GM12878 (cell line): Measurements from ENCODE around the gene MAGT1. TPM values are rescaled to one million over a fixed set of nuclear protein-coding genes. Genes with fewer than 3 reads are reported as not detected.
A peak's percentile ranks its signal among the peaks of the same experiment; 100 is the strongest.

ENCODE experiments used
- ATF7 ChIP-seq: fragments of 450-650 bp; IDR thresholded peaks from 2 replicates; pipeline ENCODE4 v1.6.1; 2016; ENCODE audit warnings: low read depth, mild to moderate bottlenecking
- BACH1 ChIP-seq: fragments of 450-650 bp; IDR thresholded peaks from 2 replicates; pipeline ENCODE4 v1.6.1; 2017; ENCODE audit warnings: mild to moderate bottlenecking, borderline replicate concordance
- BCL11A ChIP-seq: IDR thresholded peaks from 2 replicates; pipeline ENCODE4 v1.6.1; 2011; ENCODE audit warnings: low read depth, low read length
- BMI1 ChIP-seq: fragments of 450-650 bp; IDR thresholded peaks from 2 replicates; pipeline ENCODE4 v1.6.1; 2016; ENCODE audit warnings: mild to moderate bottlenecking, moderate library complexity, borderline replicate concordance
- CEBPB ChIP-seq, 2 experiments: fragments of 150-350 bp in 1 of 2; IDR thresholded peaks; 2 replicates each; pipeline ENCODE4 v1.6.1; 2012 to 2014; ENCODE audit warnings: low read depth in 2 of 2, low read length in 2 of 2, borderline replicate concordance in 1 of 2, inconsistent platforms in 1 of 2
- CHD1 ChIP-seq: IDR thresholded peaks from 2 replicates; pipeline ENCODE4 v1.6.1; 2012; ENCODE audit warnings: low read depth, low read length, improper control_type of control experiment
- CHD2 ChIP-seq: IDR thresholded peaks from 2 replicates; pipeline ENCODE4 v1.6.1; 2011; ENCODE audit warnings: low read depth, low read length, improper control_type of control experiment, borderline replicate concordance
- IRF4 ChIP-seq: IDR thresholded peaks from 2 replicates; pipeline ENCODE4 v1.6.1; 2011; ENCODE audit warnings: low read depth, low read length
- JUNB ChIP-seq: IDR thresholded peaks from 2 replicates; pipeline ENCODE4 v1.6.1; 2016; ENCODE audit warnings: antibody characterized with exemption, mild to moderate bottlenecking
- LARP7 ChIP-seq: fragments of 450-650 bp; IDR thresholded peaks from 2 replicates; pipeline ENCODE4 v1.6.1; 2017; ENCODE audit warnings: mild to moderate bottlenecking
- NFYB ChIP-seq: IDR thresholded peaks from 2 replicates; pipeline ENCODE4 v1.6.1; 2011; ENCODE audit warnings: low read depth, mild to moderate bottlenecking, low read length, improper control_type of control experiment, moderate library complexity; ENCODE audit not compliant: insufficient read depth
- NR2C1 ChIP-seq: fragments of 450-650 bp; IDR thresholded peaks from 2 replicates; pipeline ENCODE4 v1.6.1; 2017; ENCODE audit warnings: antibody characterized with exemption, mild to moderate bottlenecking, moderate library complexity
- NRF1 ChIP-seq: conservative IDR thresholded peaks from 2 replicates; pipeline ENCODE4 v1.6.1; 2011; ENCODE audit warnings: mild to moderate bottlenecking, low read depth, low read length, improper control_type of control experiment
- PAX5 ChIP-seq: IDR thresholded peaks from 2 replicates; pipeline ENCODE4 v1.6.1; 2011; ENCODE audit warnings: low read depth, low read length, borderline replicate concordance
- PML ChIP-seq: IDR thresholded peaks from 2 replicates; pipeline ENCODE4 v1.6.1; 2012; ENCODE audit warnings: low read length, inconsistent platforms
- RBBP5 ChIP-seq: fragments of 200-600 bp; sonication (generic); conservative IDR thresholded peaks from 2 replicates; pipeline ENCODE4 v1.6.1; 2016
- RELA ChIP-seq: fragments of 450-650 bp; IDR thresholded peaks from 2 replicates; pipeline ENCODE4 v1.8.0; 2014; ENCODE audit warnings: borderline replicate concordance; ENCODE audit not compliant: partially characterized antibody
- RFX5 ChIP-seq: IDR thresholded peaks from 2 replicates; pipeline ENCODE4 v1.6.1; 2011; ENCODE audit warnings: low read depth, low read length, improper control_type of control experiment
- SMC3 ChIP-seq: IDR thresholded peaks from 2 replicates; pipeline ENCODE4 v1.6.1; 2011; ENCODE audit warnings: low read length, improper control_type of control experiment, borderline replicate concordance
- SREBF1 ChIP-seq: IDR thresholded peaks from 2 replicates; pipeline ENCODE4 v1.6.1; 2012; ENCODE audit warnings: mild to moderate bottlenecking, low read length
- SUPT20H ChIP-seq: IDR thresholded peaks from 2 replicates; pipeline ENCODE4 v1.6.1; 2011; ENCODE audit warnings: low read depth, mild to moderate bottlenecking, low read length, moderate library complexity, borderline replicate concordance; ENCODE audit not compliant: control insufficient read depth
- TARDBP ChIP-seq: IDR thresholded peaks from 2 replicates; pipeline ENCODE4 v1.6.1; 2016; ENCODE audit warnings: borderline replicate concordance
- ZNF274 ChIP-seq: IDR thresholded peaks from one replicate; pipeline ENCODE4 v1.8.0; 2011; ENCODE audit not compliant: insufficient read length, insufficient read depth
- ZSCAN29 ChIP-seq: fragments of 450-650 bp; IDR thresholded peaks from 2 replicates; pipeline ENCODE4 v1.6.1; 2017; ENCODE audit warnings: mild to moderate bottlenecking, moderate library complexity
- polyA plus RNA-seq, 11 experiments: library from polyadenylated mRNA; depleted of rRNA in 4 of 11; unstranded in 6 of 11; stranded (reverse) in 5 of 11; fragments of >200 nt; fragmentation: Nextera tagmentation in 4 of 11; fragmentation: Illumina TruSeq in 1 of 11; extraction: Ambion mirVana in 4 of 11; extraction: Trizol in 1 of 11; gene quantifications; 1 replicate in 1 of 11; 2 replicates in 10 of 11; pipeline versions ENCODE4 v1.2.1 to v1.2.3, GENCODE V29; 2011 to 2016; ENCODE audit warnings: inconsistent platforms in 2 of 11, missing spikeins in 2 of 11, low read depth in 1 of 11
- total RNA-seq, 4 experiments: library from RNA; depleted of rRNA in 3 of 4; stranded (reverse); fragments of >200 nt in 3 of 4; fragmentation: Illumina TruSeq in 1 of 4; extraction: Trizol in 1 of 4; gene quantifications; 2 replicates each; pipeline versions ENCODE4 v1.2.1 to v1.2.3, GENCODE V29; 2013 to 2021
- TF ChIP-seq, protein P1 (sequence below): fragments of 450-650 bp; formaldehyde crosslinking; IDR thresholded peaks from 2 replicates; pipeline ENCODE4 v1.5.0; 2022; ENCODE audit warnings: mild to moderate bottlenecking, missing genetic modification characterization
- TF ChIP-seq, protein P2 (sequence below): fragments of 450-650 bp; IDR thresholded peaks from 2 replicates; pipeline ENCODE4 v1.6.1; 2016; ENCODE audit warnings: mild to moderate bottlenecking

Gene MAGT1
- total and polyA plus RNA-seq, 10 of the 15 experiments (the other 5 are each of a cell fraction or from before 2014, with no cell fraction given) = 28.0 to 59.1 (median 47.9) TPM

DNA sequence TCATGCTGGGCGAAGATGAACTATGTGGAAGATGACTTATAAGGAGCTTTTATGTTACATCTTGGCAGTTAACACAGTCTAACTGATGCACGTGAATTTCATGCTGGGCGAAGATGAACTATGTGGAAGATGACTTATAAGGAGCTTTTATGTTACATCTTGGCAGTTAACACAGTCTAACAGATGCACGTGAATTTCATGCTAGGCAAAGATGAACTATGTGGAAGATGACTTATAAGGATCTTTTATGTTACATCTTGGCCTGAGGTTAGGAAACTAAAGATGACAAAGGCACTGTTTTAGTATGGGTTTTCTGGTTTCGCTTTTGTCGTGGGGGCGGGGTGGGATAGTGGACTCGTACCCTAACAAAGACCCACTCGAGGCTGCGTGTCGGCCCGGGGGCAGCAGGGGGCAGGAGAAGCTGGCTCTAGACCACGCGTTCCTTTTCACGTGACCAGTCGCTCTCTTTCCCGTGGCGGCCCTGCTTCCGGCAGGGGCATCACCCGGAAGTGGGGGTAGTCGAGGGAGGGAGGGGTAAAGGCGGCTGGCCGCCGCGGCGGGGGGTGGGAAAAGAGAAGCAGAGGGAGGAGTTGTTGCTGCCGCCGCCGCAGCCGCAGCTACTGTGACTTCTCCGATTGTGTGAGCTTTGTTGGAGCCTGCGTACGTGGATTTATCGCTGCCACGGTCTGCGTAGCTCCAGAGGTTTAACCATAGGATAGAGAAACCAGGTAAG, 15.0 kb upstream of the MAGT1 start, which contains the start of gene ATP7A (continued):
- TF ChIP-seq CEBPB (IDR thresholded peaks at IDR 0.05; ENCODE audit: borderline replicate concordance in 1 of 2, low read depth in 2 of 2, low read length in 2 of 2) (no peak), CHD1 (no peak), IRF4 (no peak), RFX5 (no peak), LARP7 (no peak), NFYB (no peak), ATF7 (no peak), CHD2 (0 out of 2 replicates have a peak, but pooled peaks have one; percentile 39), TARDBP (no peak), NRF1 (no peak), SUPT20H (no peak), PAX5 (no peak), BACH1 (no peak), ZSCAN29 (no peak), SMC3 (peak; percentile 55; the same call in 1 of the 2 replicates), SREBF1 (no peak), PML (no peak), JUNB (peak; percentile 5; the same call in 1 of the 2 replicates), RBBP5 (no peak), ZNF274 (no peak), BCL11A (0 out of 2 replicates have a peak, but pooled peaks have one; percentile 21), BMI1 (no peak), NR2C1 (no peak), RELA (no peak)
- TF ChIP-seq, protein P1, sequence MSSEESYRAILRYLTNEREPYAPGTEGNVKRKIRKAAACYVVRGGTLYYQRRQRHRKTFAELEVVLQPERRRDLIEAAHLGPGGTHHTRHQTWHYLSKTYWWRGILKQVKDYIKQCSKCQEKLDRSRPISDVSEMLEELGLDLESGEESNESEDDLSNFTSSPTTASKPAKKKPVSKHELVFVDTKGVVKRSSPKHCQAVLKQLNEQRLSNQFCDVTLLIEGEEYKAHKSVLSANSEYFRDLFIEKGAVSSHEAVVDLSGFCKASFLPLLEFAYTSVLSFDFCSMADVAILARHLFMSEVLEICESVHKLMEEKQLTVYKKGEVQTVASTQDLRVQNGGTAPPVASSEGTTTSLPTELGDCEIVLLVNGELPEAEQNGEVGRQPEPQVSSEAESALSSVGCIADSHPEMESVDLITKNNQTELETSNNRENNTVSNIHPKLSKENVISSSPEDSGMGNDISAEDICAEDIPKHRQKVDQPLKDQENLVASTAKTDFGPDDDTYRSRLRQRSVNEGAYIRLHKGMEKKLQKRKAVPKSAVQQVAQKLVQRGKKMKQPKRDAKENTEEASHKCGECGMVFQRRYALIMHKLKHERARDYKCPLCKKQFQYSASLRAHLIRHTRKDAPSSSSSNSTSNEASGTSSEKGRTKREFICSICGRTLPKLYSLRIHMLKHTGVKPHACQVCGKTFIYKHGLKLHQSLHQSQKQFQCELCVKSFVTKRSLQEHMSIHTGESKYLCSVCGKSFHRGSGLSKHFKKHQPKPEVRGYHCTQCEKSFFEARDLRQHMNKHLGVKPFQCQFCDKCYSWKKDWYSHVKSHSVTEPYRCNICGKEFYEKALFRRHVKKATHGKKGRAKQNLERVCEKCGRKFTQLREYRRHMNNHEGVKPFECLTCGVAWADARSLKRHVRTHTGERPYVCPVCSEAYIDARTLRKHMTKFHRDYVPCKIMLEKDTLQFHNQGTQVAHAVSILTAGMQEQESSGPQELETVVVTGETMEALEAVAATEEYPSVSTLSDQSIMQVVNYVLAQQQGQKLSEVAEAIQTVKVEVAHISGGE (CRISPR knock-in tag) = no peak
- TF ChIP-seq, protein P2, sequence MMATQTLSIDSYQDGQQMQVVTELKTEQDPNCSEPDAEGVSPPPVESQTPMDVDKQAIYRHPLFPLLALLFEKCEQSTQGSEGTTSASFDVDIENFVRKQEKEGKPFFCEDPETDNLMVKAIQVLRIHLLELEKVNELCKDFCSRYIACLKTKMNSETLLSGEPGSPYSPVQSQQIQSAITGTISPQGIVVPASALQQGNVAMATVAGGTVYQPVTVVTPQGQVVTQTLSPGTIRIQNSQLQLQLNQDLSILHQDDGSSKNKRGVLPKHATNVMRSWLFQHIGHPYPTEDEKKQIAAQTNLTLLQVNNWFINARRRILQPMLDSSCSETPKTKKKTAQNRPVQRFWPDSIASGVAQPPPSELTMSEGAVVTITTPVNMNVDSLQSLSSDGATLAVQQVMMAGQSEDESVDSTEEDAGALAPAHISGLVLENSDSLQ = no peak
